Fibroblast of lung (primary cell): Measurements from ENCODE around the gene ABCA10.

ENCODE experiments used
- EZH2 ChIP-seq: IDR thresholded peaks from 2 replicates; pipeline ENCODE4 v1.5.1; 2012; ENCODE audit warnings: low read length, control low read depth, mild to moderate bottlenecking; ENCODE audit errors: missing control alignments
- TF ChIP-seq, protein P1 (sequence below), 2 donors: IDR thresholded peaks in 1 of 2; conservative IDR thresholded peaks in 1 of 2; 1 replicate in 1 of 2; 2 replicates in 1 of 2; pipeline ENCODE4 v1.5.1; 2011 to 2012; ENCODE audit warnings: low read length in 2 of 2, control low read depth in 1 of 2, inconsistent platforms in 1 of 2, low read depth in 1 of 2, mild to moderate bottlenecking in 1 of 2

GRCh38 chr17:69103557-69104233 is 124.9 kb downstream of the ABCA10 start:
- TF ChIP-seq, protein P1, sequence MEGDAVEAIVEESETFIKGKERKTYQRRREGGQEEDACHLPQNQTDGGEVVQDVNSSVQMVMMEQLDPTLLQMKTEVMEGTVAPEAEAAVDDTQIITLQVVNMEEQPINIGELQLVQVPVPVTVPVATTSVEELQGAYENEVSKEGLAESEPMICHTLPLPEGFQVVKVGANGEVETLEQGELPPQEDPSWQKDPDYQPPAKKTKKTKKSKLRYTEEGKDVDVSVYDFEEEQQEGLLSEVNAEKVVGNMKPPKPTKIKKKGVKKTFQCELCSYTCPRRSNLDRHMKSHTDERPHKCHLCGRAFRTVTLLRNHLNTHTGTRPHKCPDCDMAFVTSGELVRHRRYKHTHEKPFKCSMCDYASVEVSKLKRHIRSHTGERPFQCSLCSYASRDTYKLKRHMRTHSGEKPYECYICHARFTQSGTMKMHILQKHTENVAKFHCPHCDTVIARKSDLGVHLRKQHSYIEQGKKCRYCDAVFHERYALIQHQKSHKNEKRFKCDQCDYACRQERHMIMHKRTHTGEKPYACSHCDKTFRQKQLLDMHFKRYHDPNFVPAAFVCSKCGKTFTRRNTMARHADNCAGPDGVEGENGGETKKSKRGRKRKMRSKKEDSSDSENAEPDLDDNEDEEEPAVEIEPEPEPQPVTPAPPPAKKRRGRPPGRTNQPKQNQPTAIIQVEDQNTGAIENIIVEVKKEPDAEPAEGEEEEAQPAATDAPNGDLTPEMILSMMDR (conservative IDR thresholded peaks at IDR 0.05 in 1 of 2, IDR thresholded peaks at IDR 0.05 in 1 of 2; ENCODE audit: low read depth in 1 of 2, low read length in 2 of 2) = no peak
- no peak for TF ChIP-seq EZH2
